Measurements from ENCODE around the gene TOR1A.

GRCh38 chr9:129839324-129840023, 15.5 kb upstream of the TOR1A start:
- no peak for TF ChIP-seq CTCF (IDR thresholded peaks at IDR 0.05)
- no peak for TF ChIP-seq POLR2A (IDR thresholded peaks at IDR 0.05)
